Fibroblast of lung (primary cell): Measurements from ENCODE around the gene NDST1. TPM values are rescaled to one million over a fixed set of nuclear protein-coding genes. Genes with fewer than 3 reads are reported as not detected.
A peak's percentile ranks its signal among the peaks of the same experiment; 100 is the strongest.

Experiments
- DNase-seq, 2 donors: peaks; one replicate each; pipeline versions ENCODE4 v3.0.0 to v3.0.0-alpha.2; 2010; ENCODE audit warnings: low read depth in 2 of 2
- H2AFZ ChIP-seq: 2 replicates; pipeline ENCODE4 v1.5.1; 2012; ENCODE audit warnings: low read length, control low read depth, inconsistent platforms
- H3K27ac ChIP-seq: 2 replicates; pipeline ENCODE4 v1.5.1; 2011; ENCODE audit warnings: low read length, control low read depth; ENCODE audit not compliant: insufficient read depth
- H3K27me3 ChIP-seq: 2 replicates; pipeline ENCODE4 v1.5.1; 2011; ENCODE audit warnings: mild to moderate bottlenecking, low read length; ENCODE audit not compliant: control insufficient read depth, insufficient read depth
- H3K36me3 ChIP-seq: 2 replicates; pipeline ENCODE4 v1.5.1; 2011; ENCODE audit warnings: low read length; ENCODE audit not compliant: control insufficient read depth, insufficient read depth
- H3K4me1 ChIP-seq: 2 replicates; pipeline ENCODE4 v1.5.1; 2011; ENCODE audit warnings: low read length; ENCODE audit not compliant: control insufficient read depth, insufficient read depth; ENCODE audit errors: extremely low read depth
- H3K4me2 ChIP-seq: 2 replicates; pipeline ENCODE4 v1.5.1; 2011; ENCODE audit warnings: low read length, control low read depth; ENCODE audit not compliant: insufficient read depth; ENCODE audit errors: extremely low read depth
- H3K4me3 ChIP-seq, 4 experiments: fragments of 200-600 bp in 1 of 4; sonication (generic) in 1 of 4; replicated peaks in 1 of 4; 2 replicates each; pipeline ENCODE4 v1.5.1; 2011 to 2016; ENCODE audit warnings: low read length in 4 of 4, low read depth in 3 of 4, mild to moderate bottlenecking in 3 of 4, control low read depth in 2 of 4, inconsistent platforms in 1 of 4, mixed read lengths in 1 of 4; ENCODE audit not compliant: insufficient read depth in 1 of 4; ENCODE audit errors: control extremely low read depth in 1 of 4
- H3K79me2 ChIP-seq: 2 replicates; pipeline ENCODE4 v1.5.1; 2012; ENCODE audit warnings: mild to moderate bottlenecking, low read length, inconsistent platforms; ENCODE audit not compliant: control insufficient read depth, insufficient read depth
- H3K9ac ChIP-seq: 2 replicates; pipeline ENCODE4 v1.5.1; 2011; ENCODE audit warnings: mild to moderate bottlenecking, low read length, control low read depth; ENCODE audit not compliant: insufficient read depth
- H3K9me3 ChIP-seq: 2 replicates; pipeline ENCODE4 v1.5.1; 2012; ENCODE audit warnings: low read depth, low read length; ENCODE audit not compliant: control insufficient read depth, insufficient read depth
- H4K20me1 ChIP-seq: 2 replicates; pipeline ENCODE4 v1.5.1; 2011; ENCODE audit warnings: low read length; ENCODE audit not compliant: control insufficient read depth, insufficient read depth; ENCODE audit errors: extremely low read depth
- EZH2 ChIP-seq: IDR thresholded peaks from 2 replicates; pipeline ENCODE4 v1.5.1; 2012; ENCODE audit warnings: low read length, control low read depth, mild to moderate bottlenecking; ENCODE audit errors: missing control alignments
- polyA plus RNA-seq, 2 donors: library from polyadenylated mRNA; depleted of rRNA in 1 of 2; stranded (reverse) in 1 of 2; unstranded in 1 of 2; fragments of >200 nt; gene quantifications; 2 replicates each; pipeline ENCODE4 v1.2.1, GENCODE V29; 2011 to 2012; ENCODE audit warnings: missing spikeins in 1 of 2
- total RNA-seq: library from RNA; depleted of rRNA; stranded (reverse); fragments of >200 nt; gene quantifications from 2 replicates; pipeline ENCODE4 v1.2.1, GENCODE V29; 2014
- TF ChIP-seq, protein P1 (sequence below), 2 donors: IDR thresholded peaks in 1 of 2; conservative IDR thresholded peaks in 1 of 2; 1 replicate in 1 of 2; 2 replicates in 1 of 2; pipeline ENCODE4 v1.5.1; 2011 to 2012; ENCODE audit warnings: low read length in 2 of 2, control low read depth in 1 of 2, inconsistent platforms in 1 of 2, low read depth in 1 of 2, mild to moderate bottlenecking in 1 of 2

NDST1 gene
- total and polyA plus RNA-seq, 2 donors (not counting 1 experiment from before 2014, with no cell fraction given): 38.5 to 94.8 TPM

DNA sequence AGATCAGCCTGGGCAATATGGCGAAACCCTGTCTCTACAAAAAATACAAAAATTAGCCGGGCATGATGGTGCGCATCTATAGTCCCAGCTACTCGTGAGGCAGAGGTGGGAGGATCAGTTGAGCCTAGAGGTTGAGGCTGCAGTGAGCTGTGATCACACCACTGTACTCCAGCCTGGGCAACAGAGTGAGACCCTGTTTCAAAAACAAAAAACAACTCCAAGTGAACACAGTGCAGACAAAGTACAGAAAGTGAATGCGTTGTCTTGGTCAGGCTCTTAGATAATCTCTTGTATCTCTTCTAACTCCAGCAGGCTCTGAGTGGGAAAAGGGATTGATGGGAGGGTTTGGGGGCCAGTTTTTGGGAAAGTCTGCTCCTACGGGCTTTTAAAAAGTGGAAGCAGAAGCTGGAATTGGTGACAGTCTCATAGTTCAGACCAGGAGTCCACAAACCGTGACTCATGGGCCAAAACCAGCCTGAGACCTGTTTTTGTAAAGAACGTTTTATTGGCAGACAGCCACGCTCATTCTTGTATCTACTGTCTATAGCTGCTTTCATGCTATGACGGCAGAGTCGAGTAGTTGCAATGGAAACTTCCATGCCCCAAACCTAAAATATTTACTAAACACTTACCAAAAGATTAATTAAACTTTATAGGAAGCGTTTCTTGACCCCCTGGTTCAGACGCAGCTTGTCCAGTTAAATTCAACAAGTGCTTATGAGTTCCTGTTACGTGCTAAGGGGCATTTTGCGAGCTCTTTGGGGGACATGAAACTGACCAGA is 32.9 kb downstream of the NDST1 start:
- peak; percentile 95 to 97 for DNase-seq
- Histone ChIP-seq H3K79me2 (peaks cover 3% of the 10 kb centered on the region), H3K4me1 (peaks cover 22% of the 10 kb centered on the region), H3K4me3 (no peak overlapping the region), H3K27me3 (no peaks in the 10 kb centered on the region), H4K20me1 (no peaks in the 10 kb centered on the region), H3K36me3 (peaks cover 34% of the 10 kb centered on the region), H3K9ac (no peak overlapping the region), H3K9me3 (no peaks in the 10 kb centered on the region), H2AFZ (no peak overlapping the region), H3K4me2 (no peak overlapping the region), H3K27ac (peak overlapping the region; percentile 74)
- TF ChIP-seq, protein P1, sequence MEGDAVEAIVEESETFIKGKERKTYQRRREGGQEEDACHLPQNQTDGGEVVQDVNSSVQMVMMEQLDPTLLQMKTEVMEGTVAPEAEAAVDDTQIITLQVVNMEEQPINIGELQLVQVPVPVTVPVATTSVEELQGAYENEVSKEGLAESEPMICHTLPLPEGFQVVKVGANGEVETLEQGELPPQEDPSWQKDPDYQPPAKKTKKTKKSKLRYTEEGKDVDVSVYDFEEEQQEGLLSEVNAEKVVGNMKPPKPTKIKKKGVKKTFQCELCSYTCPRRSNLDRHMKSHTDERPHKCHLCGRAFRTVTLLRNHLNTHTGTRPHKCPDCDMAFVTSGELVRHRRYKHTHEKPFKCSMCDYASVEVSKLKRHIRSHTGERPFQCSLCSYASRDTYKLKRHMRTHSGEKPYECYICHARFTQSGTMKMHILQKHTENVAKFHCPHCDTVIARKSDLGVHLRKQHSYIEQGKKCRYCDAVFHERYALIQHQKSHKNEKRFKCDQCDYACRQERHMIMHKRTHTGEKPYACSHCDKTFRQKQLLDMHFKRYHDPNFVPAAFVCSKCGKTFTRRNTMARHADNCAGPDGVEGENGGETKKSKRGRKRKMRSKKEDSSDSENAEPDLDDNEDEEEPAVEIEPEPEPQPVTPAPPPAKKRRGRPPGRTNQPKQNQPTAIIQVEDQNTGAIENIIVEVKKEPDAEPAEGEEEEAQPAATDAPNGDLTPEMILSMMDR (conservative IDR thresholded peaks at IDR 0.05 in 1 of 2, IDR thresholded peaks at IDR 0.05 in 1 of 2; ENCODE audit: low read depth in 1 of 2, low read length in 2 of 2): no peak
- TF ChIP-seq EZH2: no peak

DNA sequence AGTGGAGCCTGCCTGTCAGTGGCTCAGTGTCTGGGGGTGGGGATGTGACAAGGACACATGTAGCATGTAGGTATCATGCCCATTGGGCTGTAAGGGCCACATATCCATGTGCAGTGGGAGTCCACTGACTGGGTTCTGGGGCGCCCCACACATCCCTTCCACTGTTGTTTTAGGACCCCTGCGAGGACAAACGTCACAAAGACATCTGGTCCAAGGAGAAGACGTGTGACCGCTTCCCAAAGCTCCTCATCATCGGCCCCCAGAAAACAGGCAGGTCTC is 33.4 kb downstream of the NDST1 start:
- TF ChIP-seq, protein P1 (conservative IDR thresholded peaks at IDR 0.05 in 1 of 2, IDR thresholded peaks at IDR 0.05 in 1 of 2; ENCODE audit: low read depth in 1 of 2, low read length in 2 of 2): no peak
- no peak for TF ChIP-seq EZH2
- DNase-seq: no peak
- H3K27me3 ChIP-seq: no peaks in the 10 kb centered on the region
- H3K4me1 ChIP-seq: peaks cover 22% of the 10 kb centered on the region
- no peak overlapping the region for H3K9ac ChIP-seq
- H3K27ac ChIP-seq: peak overlapping the region; percentile 74
- H4K20me1 ChIP-seq: no peaks in the 10 kb centered on the region
- peaks cover 3% of the 10 kb centered on the region for H3K79me2 ChIP-seq
- H3K4me2 ChIP-seq: no peak overlapping the region
- peaks cover 35% of the 10 kb centered on the region for H3K36me3 ChIP-seq
- H3K9me3 ChIP-seq: no peaks in the 10 kb centered on the region
- no peak overlapping the region for H2AFZ ChIP-seq
- H3K4me3 ChIP-seq: no peak overlapping the region

DNA sequence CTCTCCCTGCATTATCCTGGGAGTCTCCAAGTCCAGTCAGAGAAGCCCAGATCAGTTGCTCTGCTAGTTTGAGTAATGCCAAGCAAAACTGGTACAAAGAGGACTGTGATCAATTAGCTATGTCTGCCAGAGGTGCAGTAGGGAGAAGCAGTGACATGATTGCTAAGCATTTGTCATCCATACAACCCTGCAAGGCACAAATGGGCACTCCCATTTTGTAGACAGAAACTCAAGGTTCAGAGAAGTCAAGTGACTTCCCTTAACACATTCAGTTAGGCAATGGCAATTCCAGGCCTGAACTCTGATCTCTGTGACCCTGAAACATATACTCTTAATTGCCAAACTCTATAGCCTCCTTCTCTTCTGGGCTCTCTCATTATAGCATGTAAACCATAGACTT is 34.0 kb downstream of the NDST1 start:
- TF ChIP-seq EZH2: no peak
- TF ChIP-seq, protein P1 (conservative IDR thresholded peaks at IDR 0.05 in 1 of 2, IDR thresholded peaks at IDR 0.05 in 1 of 2; ENCODE audit: low read depth in 1 of 2, low read length in 2 of 2): no peak
- Histone ChIP-seq H3K36me3 (peaks cover 33% of the 10 kb centered on the region), H3K27me3 (no peaks in the 10 kb centered on the region), H2AFZ (no peak overlapping the region), H3K79me2 (peaks cover 3% of the 10 kb centered on the region), H3K9ac (no peak overlapping the region), H3K4me3 (no peak overlapping the region), H3K4me2 (no peak overlapping the region), H4K20me1 (no peaks in the 10 kb centered on the region), H3K27ac (peak overlapping the region; percentile 74), H3K4me1 (peaks cover 22% of the 10 kb centered on the region), H3K9me3 (no peaks in the 10 kb centered on the region)
- no peak for DNase-seq
